NCI-H128 (cell line): ENCODE measurements around the gene RTN3.
"Not testable (repeated sequence)": the region's sequence is repeated elsewhere in the genome, so short reads cannot be mapped to it uniquely, and the experiment has no call there.

Source experiments
- DNase-seq: peaks from one replicate; lab custom pipeline; 2025; ENCODE audit not compliant: unreplicated experiment; lab: John Stamatoyannopoulos, UW

The RTN3 gene

GRCh38 chr11:63768237-63769041, 87.1 kb downstream of the RTN3 start, which contains the start of gene ZFTA:
ZFTA (minus strand) TSS chr11:63768775; CDS start chr11:63768622, 153 bp downstream.
- DNase-seq: peak; percentile 31

DNA sequence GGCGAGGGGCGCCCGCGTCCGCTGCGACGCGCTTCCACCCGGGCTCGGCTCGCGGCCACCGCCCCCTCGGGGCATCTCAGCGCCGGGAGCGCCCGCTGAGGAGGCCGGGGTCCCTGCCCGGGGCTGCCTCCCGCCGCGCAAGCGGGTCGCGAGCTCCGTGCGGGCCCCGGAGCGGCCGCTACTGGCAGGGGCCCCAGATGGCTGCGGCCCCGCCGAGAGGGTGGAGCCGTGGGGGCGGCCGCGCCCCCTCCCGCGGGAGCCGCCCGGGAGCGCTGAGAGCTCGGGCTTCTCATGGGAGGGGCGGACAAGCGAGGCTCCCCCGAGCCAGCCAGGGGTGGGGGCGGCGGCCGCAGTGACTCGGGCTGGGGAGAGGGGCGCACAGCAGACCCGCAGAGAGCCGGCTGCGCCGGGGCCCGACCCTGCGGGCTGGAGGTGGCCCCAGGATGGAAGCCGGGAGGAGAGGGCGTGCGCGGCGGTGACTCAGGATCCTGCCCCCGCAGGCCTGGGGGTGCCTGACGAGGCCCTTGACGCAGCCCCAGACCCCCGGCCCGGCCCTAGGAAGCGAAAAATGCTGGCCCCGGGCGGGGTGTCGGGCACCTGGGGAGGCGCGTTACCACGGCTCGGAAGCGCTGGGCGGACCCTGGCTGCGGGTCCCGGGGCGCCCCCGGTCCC, 87.9 kb downstream of the RTN3 start:
- no peak for DNase-seq

DNA sequence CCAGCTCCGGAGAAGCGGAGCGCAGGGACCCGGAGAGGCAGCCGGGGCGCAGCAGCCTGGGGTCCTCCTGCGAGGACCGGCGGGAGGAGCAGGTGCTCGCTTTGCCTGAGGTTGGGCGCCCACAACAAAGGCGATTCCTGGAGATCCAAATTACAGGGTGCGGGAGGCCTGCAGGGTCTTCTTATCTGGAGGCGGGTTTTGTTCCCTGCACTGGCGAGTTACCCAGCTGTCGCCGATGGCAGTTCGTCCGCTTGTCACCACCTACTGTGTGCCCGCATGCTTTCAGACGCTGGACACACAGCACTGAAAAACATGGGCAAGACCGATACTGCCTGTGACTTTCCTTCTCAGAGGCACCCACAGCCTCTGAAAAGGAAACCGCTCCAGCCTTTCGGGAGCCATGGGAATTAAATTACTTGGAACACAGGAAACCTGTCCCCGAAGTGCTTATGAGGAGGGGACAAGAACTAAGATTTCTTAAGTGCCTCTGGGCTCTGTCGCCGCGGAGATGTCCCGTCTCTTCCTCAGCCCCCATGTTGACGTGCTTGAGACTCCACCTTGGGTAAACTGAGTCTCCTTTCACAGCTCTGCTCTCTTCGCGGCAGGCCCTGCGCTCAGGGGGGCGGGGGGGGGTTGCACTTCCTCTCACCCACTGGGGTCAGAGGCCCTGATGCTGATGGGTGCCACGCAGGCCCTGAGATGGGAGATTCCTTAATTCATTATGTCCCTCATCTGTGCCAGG, 88.6 kb downstream of the RTN3 start:
- DNase-seq: no peak

- DNase-seq: no peak
Observed at GRCh38 chr11:63770763-63771162, 89.5 kb downstream of the RTN3 start.

DNA sequence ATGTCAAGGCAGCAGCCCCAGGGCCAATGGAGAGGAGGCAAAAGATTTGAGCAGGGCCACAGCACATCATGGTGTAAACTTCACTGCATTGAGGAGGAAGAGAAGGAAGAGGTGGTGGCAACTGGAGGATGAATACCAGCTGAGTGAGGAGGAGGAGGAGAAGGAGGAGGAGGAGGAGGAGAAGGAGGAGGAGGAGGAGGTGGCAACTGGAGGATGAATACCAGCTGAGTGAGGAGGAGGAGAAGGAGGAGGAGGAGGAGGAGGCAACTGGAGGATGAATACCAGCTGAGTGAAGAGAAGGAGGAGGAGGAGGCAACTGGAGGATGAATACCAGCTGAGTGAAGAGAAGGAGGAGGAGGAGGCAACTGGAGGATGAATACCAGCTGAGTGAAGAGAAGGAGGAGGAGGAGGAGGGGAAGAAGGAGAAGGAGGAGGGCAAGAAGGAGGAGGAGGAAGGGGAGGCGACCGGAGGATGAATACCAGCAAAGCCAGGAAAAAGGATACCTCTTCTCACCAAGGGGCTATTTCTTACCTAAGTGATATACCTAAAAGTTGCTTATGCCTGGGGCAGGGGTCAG, 90.5 kb downstream of the RTN3 start:
- DNase-seq: not testable (repeated sequence)

GRCh38 chr11:63775191-63775590, 93.9 kb downstream of the RTN3 start:
- DNase-seq: no peak

- no peak for DNase-seq
Observed at GRCh38 chr11:63779039-63779438, 97.7 kb downstream of the RTN3 start.

DNA sequence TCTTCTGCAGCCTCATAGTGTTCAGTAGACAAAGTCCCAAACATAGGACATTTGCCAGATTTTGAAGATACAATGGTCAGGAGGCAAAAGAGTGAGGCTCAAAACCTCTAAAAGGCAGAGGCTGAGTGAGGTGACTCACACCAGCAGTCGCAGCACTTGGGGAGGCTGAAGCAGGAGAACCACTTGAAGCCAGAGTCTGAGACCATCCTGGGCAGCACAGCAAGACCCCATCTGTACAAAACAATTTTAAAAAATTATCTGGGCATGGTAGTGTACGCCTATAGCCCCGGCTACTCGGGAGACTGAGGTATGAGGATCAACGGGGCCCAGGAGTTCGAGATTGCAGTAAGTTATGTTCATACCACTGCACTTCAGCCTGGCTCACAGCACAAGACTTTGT, 101.4 kb downstream of the RTN3 start:
- no peak for DNase-seq

DNA sequence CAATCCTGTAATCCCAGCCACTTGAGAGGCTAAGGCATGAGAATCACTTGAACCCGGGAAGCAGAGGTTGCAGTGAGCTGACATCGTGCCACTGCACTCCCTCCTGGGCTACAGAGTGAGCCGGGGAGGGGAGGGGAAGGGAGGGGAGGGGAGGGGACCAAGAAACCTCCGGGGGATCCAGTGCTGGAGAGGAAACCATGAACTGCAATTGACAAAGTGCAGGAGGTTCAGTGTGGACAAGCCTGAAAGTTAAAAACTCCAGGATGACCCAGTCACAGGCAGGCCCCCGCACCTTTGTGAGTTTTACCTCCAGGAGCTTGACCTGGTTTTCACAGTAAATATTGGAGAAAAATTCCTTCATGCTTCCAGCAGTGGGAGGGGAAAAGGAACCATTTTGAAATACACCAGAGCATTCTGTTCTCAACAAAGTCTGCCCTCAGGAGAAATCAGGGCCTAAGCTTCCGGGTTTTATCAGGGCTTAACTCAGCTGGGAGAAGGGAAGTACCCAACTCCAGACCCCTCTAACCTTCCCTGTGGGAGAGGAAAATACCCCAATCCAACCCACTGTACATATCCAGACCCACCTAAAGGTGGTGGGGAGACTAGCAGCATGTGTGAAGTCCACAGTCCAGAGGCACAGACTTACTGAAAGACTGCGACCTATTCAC, 102.8 kb downstream of the RTN3 start:
- no peak for DNase-seq

- no peak for DNase-seq
Observed at GRCh38 chr11:63785823-63786222, 104.5 kb downstream of the RTN3 start.

GRCh38 chr11:63791495-63792167, 110.3 kb downstream of the RTN3 start:
- no peak for DNase-seq

DNA sequence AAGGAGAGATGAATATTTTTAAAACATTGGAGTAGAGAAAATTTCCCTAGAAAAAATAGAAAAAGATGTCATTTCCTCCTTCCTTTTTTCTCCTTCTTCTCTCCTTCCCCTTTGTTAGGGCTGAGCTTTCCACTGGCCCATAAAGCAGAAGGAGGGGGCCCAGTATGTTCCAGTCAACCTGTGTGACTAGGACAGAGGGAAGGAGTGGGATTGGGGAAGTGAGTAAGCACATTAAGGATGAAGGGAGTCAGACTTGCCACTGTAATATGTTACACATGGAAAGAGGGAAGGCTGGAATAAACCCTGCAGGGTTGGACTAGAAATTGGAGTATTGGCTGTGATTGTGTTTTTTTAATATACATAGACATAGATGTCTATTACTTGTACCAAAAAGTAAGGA, 111.9 kb downstream of the RTN3 start:
- no peak for DNase-seq

GRCh38 chr11:63795066-63795465, 113.8 kb downstream of the RTN3 start:
- DNase-seq: no peak

- DNase-seq: no peak
Observed at GRCh38 chr11:63800921-63801320, 119.6 kb downstream of the RTN3 start.

GRCh38 chr11:63802637-63803414, 121.5 kb downstream of the RTN3 start:
- no peak for DNase-seq

DNA sequence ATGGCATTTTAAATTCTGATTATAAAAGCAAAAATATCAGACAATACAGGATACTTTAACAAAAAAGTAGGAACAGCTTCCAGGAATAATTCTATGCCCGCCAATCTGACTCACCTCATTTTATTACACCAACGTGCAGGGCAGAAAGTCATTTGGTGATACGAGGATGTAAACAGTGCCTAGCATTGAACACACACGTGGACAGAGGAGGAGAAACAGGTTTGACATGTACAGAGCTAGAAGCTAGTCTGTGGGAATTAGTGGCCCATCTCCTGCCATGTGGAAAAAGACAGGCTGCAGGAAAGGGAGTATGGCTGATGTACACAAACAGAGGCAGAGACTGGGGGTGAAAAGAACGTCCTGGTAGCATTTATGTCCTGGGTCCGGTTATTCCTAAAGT, 123.0 kb downstream of the RTN3 start:
- no peak for DNase-seq

- no peak for DNase-seq
Observed at GRCh38 chr11:63805844-63806415, 124.6 kb downstream of the RTN3 start.
